HG03558 (cell line): ENCODE data around the gene AR.

ENCODE experiments used
- ATAC-seq: cut with Tn5 transposase; IDR thresholded peaks from one replicate; pipeline ENCODE4 v1.9.1; 2021; ENCODE audit warnings: moderate number of reproducible peaks; ENCODE audit not compliant: unreplicated experiment; ENCODE audit errors: extremely low read depth

Gene AR

GRCh38 chrX:67543818-67544217, at the start of gene AR:
Gene AR (plus strand): TSS chrX:67544021. CDS start chrX:67545147, 1,126 bp downstream.
- ATAC-seq: no peak

GRCh38 chrX:67500617-67501016, 43.2 kb upstream of the AR start:
- ATAC-seq: no peak

- no peak for ATAC-seq
Measured at GRCh38 chrX:67503004-67503403, 40.8 kb upstream of the AR start.

- no peak for ATAC-seq
Measured at GRCh38 chrX:67503453-67503852, 40.4 kb upstream of the AR start.

- no peak for ATAC-seq
Measured at GRCh38 chrX:67520671-67521070, 23.1 kb upstream of the AR start.

- ATAC-seq: no peak
Measured at GRCh38 chrX:67523002-67523681, 20.7 kb upstream of the AR start.

- no peak for ATAC-seq
Measured at GRCh38 chrX:67523932-67524331, 19.9 kb upstream of the AR start.

- no peak for ATAC-seq
Measured at GRCh38 chrX:67524428-67524827, 19.4 kb upstream of the AR start.

GRCh38 chrX:67524950-67525691, 18.7 kb upstream of the AR start:
- no peak for ATAC-seq

GRCh38 chrX:67536564-67536963, 7.3 kb upstream of the AR start:
- ATAC-seq: no peak

- ATAC-seq: no peak
Measured at GRCh38 chrX:67538383-67538782, 5.4 kb upstream of the AR start.

- ATAC-seq: no peak
Measured at GRCh38 chrX:67544281-67545035, 637 bp downstream of the AR start.

GRCh38 chrX:67545036-67545821, 1.4 kb downstream of the AR start:
- ATAC-seq: no peak

GRCh38 chrX:67545893-67546495, 2.2 kb downstream of the AR start:
- ATAC-seq: no peak

- no peak for ATAC-seq
Measured at GRCh38 chrX:67546496-67547423, 2.9 kb downstream of the AR start.

GRCh38 chrX:67555578-67556203, 11.9 kb downstream of the AR start:
- no peak for ATAC-seq

GRCh38 chrX:67558267-67558666, 14.4 kb downstream of the AR start:
- ATAC-seq: no peak
